COLO668 (cell line): Measurements from ENCODE around the gene TDRD3.
A peak's percentile ranks its signal among the peaks of the same experiment; 100 is the strongest.
"Not testable (repeated sequence)": the region's sequence is repeated elsewhere in the genome, so short reads cannot be mapped to it uniquely, and the experiment has no call there.

Experiments
- DNase-seq: peaks from one replicate; lab custom pipeline; 2025; ENCODE audit not compliant: unreplicated experiment; lab: John Stamatoyannopoulos, UW

TDRD3 gene

DNA sequence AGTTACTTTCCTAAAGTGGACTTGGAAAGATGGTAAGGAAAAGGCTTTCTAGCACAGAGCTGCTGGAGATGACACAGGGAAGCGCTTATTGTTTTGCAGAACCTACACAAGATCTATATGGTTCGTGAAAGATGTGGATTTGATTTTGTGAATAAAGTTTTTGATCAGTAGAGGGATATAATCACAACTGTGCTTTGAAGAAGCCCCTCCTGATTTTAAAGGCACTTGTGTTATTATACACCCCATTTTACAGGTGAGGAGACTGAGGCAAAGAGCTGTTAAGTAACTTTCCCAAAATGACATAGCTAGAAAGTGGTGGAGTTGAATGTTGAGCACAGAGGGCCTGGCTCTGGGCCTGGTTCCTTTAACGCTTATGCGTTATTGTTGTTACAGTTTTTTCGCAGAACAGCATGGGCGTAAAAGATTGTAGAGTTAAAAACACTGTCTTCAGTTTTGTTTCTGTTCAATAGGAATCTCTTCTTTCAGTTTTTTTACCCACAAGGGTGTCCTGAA, 1.4 kb downstream of the TDRD3 start:
- DNase-seq: no peak

DNA sequence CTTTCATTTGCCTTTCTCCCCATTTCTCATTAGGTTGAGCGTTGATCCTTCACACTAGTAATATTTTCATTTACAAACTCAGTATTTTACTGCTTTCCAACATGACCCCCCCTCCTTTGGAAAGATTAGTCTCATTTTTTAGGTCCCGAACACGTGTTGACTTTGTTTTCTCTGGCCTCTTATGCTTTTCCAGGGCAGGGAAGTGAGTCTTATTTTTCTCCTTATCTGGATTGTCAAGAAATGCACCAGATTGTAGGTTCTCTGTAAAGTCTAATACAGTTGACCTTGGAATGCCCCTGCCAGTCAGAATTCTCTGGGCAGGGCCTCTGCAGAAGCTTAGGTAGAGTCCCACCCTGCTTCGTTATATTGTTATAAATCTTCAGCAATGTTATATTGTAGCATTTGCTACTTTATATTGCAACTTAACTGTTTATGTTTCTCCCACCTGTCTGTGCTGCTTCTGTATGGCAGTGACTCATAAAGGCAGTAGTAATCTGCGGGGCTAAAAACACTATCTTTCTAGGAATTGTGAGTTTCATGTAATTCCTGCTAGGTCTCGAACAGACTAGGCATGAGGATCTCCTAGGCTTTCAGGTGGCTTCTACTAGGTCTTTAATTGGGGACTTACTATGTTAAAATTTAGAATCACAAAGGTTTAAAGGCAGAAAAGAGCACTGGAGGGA, 2.0 kb downstream of the TDRD3 start:
- DNase-seq: no peak

DNA sequence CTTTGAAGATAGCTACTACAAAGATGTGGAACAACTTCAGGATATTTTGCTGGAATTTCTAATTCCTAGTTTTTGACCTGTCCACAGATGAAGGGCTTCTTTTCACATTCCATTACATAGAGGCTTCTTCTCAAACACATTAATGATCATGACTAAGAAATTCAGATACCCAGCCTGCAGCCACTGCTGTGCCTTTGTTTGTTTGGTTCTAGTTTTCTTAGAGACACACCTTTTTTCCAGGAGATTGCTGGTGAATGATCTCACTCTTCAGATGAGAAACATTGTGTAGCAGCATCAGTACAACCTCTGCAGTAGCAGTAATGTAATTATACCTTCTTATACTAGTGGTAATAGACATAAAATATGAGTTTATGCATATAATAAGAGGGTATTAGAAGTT, 5.0 kb downstream of the TDRD3 start:
- DNase-seq: no peak

DNA sequence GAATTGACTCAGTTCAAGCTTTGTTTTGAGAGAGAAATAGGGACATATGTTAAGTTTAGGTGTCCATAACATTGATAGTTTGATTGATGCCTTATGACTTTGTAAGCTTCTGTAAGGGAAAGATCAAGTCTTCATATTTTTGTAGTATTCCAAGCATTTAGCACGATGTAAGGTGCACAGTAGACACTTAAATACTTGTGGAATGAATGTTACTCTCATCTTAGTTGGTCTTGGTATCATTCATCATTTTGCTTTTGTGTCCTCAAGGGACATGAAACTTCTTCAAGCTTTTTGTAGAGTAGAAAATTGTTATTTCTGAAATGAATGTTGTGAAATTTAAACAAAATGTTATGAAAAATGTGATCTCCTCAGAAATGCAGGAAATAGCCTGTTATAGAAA, 10.1 kb downstream of the TDRD3 start:
- no peak for DNase-seq

DNA sequence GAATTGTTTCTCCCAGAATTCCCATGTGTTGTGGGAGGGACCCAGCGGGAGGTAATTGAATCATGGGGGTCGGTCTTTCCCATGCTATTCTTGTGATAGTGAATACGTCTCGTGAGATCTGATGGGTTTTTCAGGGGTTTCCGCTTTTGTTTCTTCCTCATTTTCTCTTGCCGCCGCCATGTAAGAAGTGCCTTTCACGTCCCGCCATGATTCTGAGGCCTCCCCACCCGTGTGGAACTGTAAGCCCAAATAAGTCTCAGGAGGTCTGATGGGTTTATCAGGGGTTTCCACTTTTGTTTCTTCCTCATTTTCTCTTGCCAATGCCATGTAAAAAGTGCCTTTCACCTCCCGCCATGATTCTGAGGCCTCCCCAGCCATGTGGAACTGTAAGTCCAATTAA, 10.8 kb downstream of the TDRD3 start:
- DNase-seq: not testable (repeated sequence)

DNA sequence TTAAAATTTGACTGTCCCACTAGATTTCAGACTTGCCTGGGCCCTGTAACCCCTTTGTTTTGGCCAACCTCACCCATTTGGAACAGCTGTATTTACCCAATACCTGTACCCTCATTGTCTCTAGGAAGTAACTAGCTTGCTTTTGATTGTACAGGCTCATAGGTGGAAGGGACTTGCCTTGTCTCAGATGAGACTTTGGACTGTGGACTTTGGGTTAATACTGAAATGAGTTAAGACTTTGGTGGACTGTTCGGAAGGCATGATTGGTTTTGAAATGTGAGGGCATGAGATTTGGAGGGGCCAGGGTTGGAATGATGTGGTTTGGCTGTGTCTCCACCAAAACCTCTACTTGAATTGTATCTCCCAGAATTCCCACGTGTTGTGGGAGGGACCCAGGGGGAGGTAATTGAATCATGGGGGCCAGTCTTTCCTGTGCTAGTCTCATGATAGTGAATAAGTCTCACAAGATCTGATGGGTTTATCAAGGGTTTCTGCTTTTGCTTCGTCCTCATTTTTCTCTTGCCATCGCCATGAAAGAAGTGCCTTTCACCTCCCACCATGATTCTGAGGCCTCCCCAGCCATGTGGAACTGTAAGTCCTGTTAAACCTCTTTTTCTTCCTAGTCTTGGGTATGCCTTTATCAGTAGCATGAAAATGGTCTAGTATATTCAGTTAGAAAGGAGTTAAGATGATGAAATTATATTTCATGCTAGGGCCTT, 12.7 kb downstream of the TDRD3 start:
- DNase-seq: not testable (repeated sequence)

DNA sequence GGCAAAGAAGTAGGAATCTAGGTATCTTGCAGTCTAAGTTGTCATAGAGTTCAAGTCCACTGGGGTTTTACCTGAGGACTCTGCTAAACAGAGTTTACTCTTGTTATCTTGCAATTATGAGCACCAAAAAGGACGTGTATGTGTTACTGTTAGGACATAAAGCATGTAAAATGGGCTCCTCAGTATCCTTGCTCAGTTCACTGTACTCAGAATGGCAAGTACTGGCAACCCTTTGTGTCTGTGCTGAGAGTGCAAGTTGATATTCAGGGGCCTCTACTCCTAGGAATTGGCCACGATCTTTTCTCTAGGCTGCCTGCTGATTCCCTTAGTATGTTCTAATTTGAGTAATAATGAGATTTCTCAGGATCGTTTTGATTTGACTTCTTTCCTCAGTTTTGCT, 13.3 kb downstream of the TDRD3 start:
- no peak for DNase-seq

DNA sequence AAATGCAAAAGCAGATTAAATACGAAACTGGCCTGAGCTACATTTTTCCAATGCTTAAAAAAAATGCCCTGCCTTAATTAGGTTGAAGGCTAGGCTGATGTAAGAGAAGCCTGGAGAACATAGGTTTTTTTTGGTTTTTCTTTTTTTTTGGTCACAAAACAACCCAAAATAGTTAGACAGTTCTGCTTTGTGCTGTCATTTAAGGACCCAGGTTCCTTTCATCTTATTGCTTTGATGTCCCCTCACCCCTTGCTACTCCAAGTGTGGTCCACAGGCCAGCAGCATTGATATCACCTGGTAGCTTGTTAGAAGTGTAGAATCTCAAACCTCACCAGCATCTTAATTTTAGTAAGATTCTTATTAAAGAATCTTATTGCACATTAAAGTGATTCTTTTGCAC, 14.4 kb downstream of the TDRD3 start:
- DNase-seq: no peak

DNA sequence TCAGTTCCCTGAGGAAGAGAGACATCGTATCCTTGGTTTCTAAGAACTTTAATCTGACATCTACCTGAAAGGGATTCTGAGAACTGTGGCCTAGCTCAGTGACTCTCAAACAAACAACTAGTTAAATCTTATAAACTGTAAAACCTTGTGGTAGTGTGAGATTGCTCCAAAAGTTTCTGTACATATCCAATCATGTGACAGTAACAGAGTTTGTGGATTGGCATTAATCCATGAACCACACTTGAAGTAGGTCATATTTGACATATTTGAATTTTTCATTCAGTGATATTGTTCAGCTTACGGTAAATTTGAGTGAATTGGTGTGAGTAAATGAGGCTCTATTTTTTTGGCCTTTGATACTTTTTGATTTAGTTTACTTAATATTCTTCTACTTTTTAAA, 15.0 kb downstream of the TDRD3 start:
- no peak for DNase-seq

DNA sequence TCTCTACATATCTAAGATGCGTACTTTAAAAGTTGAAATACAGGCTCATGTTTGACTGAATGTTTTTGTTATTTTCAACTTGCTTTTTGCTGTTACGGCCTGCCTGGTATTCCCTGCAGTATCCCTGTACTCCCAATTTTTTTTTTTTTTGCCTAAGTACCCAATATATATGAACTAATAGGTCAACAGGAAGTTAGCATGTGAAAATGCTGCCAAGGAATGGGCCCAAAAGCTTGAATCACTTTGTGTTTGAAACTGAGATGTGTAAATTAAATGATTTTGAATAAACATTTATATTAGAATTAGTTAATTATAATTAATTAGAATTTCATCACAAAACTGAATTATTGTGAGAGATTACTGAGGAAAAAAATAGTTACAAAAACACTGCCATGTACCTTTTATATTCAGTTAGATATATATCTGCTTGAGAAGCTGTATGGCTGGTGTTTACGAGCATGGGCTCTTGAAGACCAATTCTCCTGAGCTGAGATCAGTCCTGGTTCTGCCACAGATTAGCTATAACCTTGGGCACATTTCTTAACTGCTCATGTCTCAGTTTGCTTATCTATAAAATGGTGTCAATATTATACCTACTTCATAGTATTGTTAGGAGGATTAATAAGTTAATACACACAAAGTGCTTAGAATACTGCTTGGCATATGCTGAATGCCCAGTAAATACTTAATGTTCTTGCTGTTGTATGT, 16.0 kb downstream of the TDRD3 start:
- no peak for DNase-seq

DNA sequence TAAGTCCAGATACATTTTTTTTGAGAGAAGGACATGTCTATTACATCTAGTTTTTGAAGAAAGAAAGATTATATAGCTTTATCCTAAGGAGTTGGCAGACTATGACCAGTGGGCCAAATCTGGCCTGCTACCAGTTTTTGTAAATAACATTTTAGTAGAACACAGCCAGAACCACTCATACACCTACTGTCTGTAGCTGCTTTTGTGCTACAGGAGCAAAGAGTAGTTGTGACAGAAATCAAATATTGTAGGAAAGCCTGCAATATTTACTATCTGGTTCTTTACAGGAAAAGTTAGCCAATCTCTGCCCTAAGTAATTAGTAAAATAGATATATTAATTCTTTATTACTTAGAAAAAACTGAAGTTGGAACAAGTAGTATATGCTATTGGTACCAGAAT, 17.2 kb downstream of the TDRD3 start:
- no peak for DNase-seq

DNA sequence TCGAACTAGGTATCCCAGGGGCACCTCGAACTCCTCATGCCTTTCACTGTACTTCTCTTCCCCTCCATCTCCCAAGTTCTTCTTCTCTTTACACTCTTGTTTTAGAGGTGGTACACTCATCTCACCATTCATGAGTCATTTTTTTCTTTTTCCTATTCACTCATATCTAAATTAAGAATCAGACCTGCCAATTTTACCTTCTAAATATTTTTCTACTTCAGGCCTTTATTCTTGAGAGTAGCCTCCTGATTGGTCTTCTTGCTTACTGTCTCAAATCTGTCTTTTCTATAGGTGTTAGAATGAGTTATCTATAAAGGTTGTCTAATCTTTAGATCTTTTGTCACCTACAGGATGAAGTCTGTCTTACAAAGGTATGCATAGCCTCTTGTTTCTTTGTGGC, 20.7 kb downstream of the TDRD3 start:
- no peak for DNase-seq

DNA sequence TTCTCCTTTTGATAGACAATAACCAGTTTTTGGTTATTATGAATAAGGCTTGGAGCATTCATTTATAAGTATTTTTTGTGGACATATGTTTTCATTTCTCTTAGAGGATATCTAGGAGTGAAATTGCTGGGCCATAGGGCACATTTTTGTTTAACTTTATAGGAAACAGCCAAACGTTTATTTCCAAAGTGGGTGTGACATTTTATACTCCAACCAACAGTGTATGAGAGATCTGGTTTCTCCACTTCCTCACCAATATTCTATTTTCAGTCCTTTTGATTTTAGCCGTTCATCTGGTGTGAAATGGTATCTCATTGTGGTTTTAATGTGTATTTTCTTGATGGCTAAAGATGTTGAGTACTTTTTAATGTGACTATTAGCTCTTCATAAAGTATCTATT, 21.9 kb downstream of the TDRD3 start:
- no peak for DNase-seq

DNA sequence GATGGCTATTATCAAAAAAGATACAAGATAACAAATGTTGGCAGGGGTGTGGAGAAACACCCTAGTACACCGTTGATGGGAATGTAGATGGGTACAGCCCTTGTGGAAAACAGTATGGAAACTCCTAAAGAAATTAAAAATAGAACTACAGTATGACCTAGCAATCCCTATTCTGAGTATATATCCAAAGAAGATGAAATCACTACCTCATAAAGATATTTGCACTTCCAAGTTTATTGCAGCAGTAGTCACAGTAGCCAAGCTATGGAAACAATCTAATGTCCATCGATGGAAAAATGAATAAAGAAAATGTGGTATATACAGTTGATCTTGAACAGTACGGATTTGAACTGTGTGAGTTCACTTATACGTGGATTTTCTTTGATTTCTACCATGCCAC, 28.3 kb downstream of the TDRD3 start:
- no peak for DNase-seq

DNA sequence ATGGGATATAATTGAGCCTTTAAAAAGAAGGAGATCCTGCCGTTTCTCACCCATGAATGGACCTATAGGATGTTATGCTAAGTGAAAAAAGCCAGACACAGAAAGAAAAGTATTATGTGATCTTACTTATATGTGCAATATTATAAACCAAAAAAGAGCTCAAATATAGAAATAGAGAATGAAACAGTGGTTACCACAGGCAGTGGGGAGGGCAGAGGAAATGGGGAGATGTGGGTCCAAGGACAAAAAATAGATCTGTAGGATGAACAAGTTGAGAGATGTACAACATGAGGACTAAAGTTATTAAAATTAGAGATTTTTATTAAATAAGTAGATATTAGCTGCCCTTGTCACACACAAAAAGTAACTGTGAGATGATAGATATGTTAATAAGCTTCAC, 29.1 kb downstream of the TDRD3 start:
- no peak for DNase-seq

DNA sequence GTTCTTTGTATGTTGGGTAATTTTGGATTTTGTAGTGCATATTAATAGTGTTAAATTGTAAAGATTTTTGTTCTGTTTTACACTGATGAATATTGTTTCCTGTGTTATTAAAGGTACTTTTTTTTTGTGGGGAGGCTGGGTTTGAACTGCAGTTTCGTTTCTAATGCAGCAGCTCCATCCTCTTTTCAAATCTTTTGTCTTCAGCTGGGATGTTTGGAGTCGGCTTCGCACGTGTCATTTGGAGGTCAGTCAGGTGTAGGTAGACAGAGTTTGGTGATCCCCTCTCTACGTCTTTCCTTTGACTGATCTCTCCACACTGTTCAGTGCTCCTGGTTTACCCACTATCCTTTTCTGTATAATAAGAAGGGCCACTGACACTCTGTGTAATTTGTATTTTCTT, 30.3 kb downstream of the TDRD3 start:
- DNase-seq: no peak

DNA sequence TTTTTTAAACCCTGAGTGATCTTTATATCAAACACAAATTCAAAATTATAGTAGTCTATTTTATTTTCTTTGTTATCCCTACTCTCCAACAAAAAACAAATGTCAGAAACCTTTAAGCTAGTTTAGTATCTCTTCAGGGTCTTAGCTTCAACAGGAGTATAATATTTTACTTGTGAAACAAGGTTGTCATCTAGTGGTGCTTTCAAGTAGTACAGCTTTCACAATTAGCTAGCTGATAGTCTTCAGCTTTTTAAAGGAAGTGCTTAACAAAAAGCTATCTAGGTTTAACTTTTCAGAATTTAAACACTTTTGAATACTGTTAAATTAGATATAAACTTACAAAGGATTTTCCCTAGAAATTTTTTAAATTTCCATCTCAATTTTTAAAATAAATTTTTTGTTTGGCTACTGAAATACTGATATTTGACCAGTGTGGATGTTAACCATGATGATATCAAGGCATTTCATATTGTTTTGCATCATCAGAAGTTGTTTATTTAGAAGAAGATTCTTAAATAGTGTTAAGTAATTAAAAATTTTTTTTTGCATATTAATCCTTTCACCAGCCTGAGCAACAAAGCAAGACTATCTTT, 34.2 kb downstream of the TDRD3 start:
- DNase-seq: peak; percentile 29

DNA sequence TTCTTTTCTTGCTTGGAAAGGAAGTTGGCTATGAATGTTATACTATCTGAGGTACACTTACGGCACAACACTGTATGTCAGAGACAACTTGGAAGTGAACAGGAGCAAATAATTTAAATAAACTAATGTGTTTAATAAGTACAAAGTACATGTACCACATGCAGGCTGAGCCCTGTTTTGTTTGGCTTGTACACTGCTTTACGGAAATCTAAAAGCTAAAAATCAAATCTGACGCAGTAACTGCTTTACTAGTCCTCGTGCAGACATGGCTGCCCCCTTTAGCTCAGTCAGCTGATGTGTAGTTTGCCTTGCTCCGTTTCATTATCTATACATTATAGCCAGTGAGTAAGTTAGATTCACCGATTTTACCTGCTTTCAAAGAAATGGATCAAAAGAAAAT, 36.5 kb downstream of the TDRD3 start:
- DNase-seq: no peak

DNA sequence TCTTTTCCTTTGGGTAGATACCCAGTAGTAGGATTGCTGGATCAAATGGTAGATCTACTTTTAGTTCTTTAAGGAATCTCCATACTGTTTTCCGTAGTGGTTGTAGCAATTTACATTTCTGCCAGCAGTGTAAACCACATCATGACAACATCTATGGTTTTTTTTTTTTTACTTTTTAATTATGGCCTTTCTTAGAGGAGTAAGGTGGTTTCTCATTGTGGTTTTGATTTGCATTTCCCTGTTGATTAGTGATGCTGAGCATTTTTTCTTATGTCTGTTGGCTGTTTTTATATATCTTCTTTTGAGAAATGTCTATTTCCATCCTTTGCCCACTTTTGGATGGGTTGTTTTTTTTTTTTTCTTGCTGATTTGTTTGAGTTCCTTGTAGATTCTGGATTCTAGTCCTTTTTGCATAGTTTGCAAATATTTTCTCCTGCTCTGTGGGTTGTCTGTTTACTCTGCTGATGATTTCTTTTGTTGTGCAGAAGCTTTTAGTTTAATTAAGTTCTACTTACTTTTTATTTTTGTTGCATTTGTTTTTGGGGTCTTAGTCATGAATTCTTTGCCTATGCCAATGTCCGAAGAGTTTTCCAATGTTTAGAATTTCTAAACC, 38.8 kb downstream of the TDRD3 start:
- no peak for DNase-seq

DNA sequence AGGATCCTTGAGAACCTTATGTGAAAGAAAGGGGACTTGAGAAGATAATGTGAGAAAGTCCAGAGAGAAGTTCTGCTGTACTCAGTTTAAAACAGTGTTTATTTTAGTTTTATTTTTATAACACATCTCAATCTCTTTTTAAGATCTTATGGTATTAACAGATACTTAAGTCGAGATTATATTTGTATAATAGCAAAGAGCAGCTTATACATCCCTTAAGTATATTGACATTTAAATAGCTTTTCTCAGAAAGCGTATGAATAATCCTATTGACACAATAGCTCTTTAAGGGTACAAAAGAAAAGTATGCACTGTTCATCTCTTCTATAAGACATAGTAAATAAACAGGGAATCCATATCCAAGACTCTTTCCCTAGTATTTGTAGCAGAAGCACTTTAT, 42.2 kb downstream of the TDRD3 start:
- DNase-seq: no peak

DNA sequence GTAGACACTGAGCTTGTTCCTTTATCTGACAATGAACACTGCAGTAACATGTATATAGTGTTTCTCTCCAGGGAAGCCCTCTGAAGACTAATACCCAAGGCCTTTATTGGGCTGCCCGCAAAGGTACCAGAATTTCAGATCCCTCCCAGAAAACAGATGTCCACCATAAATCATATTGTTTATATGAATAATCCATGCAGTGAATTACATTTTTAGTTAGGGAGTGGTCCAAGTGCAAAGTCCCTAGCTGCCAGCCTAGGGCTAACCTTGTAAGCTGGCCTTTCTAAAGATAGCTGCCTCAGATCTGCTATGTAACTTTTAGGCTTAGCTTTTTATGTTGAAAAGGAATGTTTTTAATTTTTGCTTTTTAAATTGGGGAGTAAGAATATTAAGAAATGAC, 44.7 kb downstream of the TDRD3 start:
- no peak for DNase-seq
